HG03457 (cell line): ENCODE results near the gene BRD4.
"Not testable (repeated sequence)": the region's sequence is repeated elsewhere in the genome, so short reads cannot be mapped to it uniquely, and the experiment has no call there.

ENCODE experiments used
- ATAC-seq: cut with Tn5 transposase; IDR thresholded peaks from one replicate; pipeline ENCODE4 v1.9.1; 2021; ENCODE audit warnings: moderate number of reproducible peaks; ENCODE audit not compliant: unreplicated experiment

BRD4 gene

DNA sequence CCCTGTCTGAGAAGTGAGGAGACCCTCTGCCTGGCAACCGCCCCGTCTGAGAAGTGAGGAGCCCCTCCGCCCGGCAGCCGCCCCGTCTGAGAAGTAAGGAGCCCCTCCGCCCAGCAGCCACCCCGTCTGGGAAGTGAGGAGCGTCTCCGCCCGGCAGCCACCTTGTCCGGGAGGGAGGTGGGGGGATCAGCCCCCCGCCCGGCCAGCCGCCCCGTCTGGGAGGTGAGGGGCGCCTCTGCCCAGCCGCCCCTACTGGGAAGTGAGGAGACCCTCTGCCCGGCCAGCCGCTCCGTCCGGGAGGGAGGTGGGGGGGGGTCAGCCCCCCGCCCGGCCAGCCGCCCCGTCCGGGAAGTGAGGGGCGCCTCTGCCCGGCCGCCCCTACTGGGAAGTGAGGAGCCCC is 30.7 kb upstream of the BRD4 start:
- ATAC-seq: not testable (repeated sequence)

DNA sequence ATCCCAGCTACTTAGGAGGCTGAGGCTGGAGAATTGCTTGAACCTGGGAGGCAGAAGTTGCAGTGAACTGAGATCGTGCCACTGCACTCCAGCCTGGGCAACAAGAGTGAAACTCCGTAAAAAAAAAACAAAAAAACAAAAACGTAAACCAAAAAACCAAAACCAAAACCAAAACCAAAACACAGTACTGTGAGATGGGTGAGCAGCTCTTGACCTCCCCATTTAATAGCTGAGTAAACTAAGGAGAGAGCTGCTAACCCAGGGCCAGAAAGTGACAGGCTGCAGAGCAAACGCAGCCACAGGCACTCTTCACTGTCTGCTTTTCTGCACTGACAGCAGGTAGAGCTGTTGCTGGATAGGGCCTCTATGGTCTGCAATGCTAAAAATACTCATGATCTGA is 27.7 kb upstream of the BRD4 start:
- not testable (repeated sequence) for ATAC-seq

DNA sequence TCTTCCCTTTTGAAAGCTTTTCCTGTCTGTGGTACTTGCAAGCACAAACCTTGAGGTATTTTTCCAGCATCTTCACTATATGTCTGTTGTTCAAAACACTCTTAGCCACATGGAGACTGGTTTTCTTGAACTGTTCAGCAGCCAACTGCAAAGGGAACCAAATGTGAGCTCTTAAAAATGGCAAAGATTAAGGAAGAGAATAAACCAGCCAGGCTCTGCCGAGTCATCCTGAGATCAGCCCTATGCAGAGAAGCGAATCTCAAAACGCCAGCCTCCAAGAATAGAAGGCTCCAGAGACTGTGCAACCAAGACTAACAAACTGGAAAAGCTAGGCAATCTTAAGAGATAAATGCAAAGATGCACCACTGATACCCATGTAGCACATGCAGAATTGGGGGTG is 26.6 kb upstream of the BRD4 start:
- ATAC-seq: no peak

DNA sequence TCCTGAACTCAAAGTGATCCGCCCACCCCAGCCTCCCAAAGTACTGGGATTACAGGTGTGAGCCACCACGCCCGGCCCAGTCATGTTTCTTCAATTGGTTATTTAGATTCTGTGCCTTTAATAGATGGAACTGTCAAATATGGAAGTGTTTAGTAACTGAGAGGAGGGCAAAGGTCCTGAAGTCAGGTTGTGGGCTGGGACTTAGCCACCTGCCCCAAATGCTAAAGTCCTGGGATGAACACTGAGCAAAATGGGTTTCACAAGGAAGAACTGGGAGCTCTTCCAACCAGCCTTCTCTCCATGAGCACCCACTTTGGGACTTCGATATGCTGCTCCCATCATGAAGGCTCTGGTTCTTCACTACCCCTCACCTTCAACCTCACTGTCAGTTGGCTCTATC is 25.6 kb upstream of the BRD4 start:
- no peak for ATAC-seq

DNA sequence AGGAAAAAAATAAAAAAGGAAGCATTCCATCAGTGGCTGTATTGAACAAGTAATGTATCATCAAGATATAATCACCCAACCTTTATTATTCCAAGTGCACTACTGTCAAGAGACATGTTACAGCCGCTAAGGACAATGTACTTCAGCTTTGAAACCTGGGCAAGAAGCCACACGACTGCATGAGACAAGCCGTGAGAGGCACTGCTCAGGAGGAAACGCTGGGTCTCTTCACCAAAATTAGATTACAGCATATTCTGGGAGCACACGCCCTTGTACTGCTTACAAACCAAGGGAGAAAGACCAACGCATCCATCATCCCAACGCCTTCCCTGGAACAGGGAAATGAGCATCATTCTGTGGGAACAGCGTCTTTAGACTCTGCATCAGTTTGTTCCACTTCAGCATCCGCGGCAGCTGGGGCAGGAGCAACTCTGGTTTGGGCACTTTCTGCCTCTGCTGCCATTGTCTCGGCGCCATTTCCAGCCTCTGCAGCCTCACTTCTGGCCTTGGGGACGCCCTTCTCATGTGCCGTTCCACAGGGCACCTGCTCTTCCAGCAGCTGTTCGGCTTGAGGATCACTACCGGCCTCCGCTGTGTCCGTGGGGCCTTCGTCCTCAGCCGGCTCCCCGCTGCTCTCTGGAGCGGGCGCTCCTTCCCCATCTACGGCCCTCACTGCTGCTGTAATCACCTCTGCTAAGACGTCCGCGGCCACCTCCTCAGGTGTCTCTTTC is 22.4 kb upstream of the BRD4 start:
- no peak for ATAC-seq

- ATAC-seq: no peak
Observed at GRCh38 chr19:15353908-15354307, 21.6 kb upstream of the BRD4 start.

DNA sequence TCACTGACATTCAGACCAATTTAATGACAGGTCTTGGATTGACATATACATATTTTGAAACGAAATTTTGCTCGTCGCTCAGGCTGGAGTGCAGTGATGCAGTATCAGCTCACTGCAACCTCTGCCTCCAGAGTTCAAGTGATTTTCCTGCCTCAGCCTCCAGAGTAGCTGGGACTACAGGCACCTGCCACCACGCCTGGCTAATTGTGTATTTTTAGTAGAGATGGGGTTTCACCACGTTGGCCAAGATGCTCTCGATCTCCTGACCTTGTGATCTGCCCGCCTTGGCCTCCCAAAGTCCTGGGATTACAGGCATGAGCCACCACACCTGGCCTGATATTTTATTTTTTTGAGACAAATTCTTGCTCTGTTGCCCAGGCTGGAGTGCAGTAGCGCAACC is 20.2 kb upstream of the BRD4 start:
- ATAC-seq: not testable (repeated sequence)

DNA sequence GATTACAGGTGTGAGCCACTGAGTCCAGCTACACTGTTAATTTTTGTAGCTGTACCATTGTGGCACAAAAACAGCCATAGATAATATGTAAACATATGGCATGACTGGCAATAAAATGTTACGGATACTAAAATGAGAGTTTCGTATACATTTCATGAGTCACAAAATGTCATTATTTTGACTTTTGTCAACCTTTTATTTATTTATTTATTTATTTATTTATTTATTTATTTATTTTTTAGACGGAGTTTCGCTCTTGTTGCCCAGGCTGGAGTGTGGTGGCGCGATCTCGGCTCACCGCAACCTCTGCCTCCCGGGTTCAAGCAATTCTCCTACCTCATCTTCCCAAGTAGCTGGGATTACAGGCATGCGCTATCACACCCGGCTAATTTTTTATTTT is 9.0 kb upstream of the BRD4 start:
- ATAC-seq: not testable (repeated sequence)

- no peak for ATAC-seq
Observed at GRCh38 chr19:15340086-15340485, 7.7 kb upstream of the BRD4 start.

GRCh38 chr19:15337202-15337601 is 4.9 kb upstream of the BRD4 start:
- ATAC-seq: no peak

DNA sequence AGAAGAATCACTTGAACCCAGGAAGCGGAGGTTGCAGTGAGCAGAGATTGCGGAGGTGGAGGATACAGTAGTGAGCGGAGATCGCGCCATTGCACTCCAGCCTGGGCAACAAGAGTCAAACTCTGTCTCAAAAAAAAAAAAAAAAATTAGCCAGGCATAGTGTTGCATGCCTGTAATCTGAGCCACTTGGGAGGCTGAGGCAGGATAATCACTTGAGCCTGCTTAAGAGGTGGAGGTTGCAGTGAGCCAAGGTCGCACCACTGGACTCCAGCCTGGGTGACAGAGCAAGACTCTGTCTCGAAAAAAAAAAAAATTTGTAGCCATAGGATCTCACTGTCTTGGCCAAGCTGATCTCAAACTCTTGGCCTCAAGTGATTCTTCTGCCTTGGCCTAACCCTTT is 3.7 kb upstream of the BRD4 start:
- ATAC-seq: not testable (repeated sequence)

GRCh38 chr19:15331419-15332310 is 674 bp downstream of the BRD4 start:
- no peak for ATAC-seq

GRCh38 chr19:15330801-15331418 is 1.4 kb downstream of the BRD4 start:
- ATAC-seq: no peak

DNA sequence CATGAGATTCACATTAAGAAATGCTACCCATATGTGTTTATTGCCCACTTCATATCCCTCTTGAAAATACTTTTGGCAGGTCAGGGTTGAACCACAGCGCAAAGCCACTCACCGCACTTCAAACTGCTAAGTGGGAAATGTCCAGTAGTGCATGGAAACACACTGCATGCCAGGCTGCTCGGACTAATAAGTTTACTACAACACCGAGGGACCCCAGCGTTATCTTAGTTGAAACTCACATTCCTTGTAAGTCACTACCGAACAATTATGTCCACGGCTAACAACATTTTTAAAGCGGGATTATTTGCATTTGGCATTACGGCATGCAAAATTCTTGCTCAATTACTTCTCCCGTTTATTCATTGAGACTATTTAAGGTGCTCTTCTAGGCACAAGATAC is 4.0 kb downstream of the BRD4 start:
- ATAC-seq: no peak

DNA sequence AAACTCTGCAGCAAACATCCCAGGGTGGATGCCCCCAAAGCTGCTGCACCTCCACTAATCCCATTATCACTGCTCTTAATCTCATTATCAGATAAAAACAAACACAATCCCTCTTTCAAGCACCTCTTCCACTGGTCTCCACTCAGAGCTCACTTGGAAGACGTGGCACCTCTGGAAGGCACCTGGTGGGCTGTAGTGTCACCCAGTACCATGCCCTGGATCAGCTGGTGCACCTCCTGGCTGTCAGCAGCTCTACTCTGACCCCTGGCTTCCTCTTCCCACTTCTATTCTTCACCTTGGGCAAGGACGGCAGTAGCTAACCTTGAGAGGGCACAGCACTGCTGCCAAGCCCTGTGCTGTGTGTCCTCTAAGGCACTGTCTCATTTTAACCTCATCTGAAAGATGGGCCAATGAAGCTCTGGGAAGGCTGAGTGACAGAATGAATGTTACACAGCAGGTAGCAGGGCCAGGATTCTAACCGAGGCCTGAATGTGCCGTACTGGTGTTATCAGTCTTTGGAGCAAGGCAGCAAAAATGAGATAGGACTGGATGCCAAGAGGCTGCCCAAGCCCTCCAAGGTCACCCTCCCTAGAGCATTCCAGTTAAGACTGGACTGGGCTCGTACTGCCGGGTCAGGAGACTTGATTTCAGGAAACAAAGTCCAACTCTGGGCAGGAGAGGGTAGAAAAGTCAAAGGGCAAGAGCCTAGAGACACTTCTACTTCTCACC is 7.4 kb downstream of the BRD4 start:
- ATAC-seq: no peak

GRCh38 chr19:15323496-15324235 is 8.7 kb downstream of the BRD4 start:
- no peak for ATAC-seq

- ATAC-seq: no peak
Observed at GRCh38 chr19:15321739-15322138, 10.6 kb downstream of the BRD4 start.

- ATAC-seq: no peak
Observed at GRCh38 chr19:15320116-15320515, 12.2 kb downstream of the BRD4 start.

- no peak for ATAC-seq
Observed at GRCh38 chr19:15318241-15318691, 14.1 kb downstream of the BRD4 start.

GRCh38 chr19:15317392-15318071 is 14.8 kb downstream of the BRD4 start:
- ATAC-seq: no peak
